OCI-LY3 (cell line): ENCODE results near the gene SYCE1L.

Source experiments
- CTCF ChIP-seq: fragments of 200-600, 300-600 bp; sonication (generic); IDR thresholded peaks from 2 replicates; pipeline ENCODE4 v1.5.1; 2014; ENCODE audit warnings: antibody characterized with exemption, low read length, low read depth
- EZH2phosphoT487 ChIP-seq: fragments of 200-600 bp; shearing (Covaris generic); IDR thresholded peaks from 2 replicates; pipeline ENCODE4 v1.6.1; 2018; ENCODE audit warnings: antibody characterized with exemption, mixed run types, low read depth

- TF ChIP-seq CTCF (no peak), EZH2phosphoT487 (no peak)
Observed at GRCh38 chr16:77234611-77235010, 35.4 kb downstream of the SYCE1L start.
